K562 (cell line): ENCODE measurements around the gene MTCL3.

Experiments used
- CBX2 ChIP-seq: fragments of 200-600 bp; sonication (generic); IDR thresholded peaks from one replicate; pipeline ENCODE4 v1.6.1; 2012; ENCODE audit warnings: mild to moderate bottlenecking, low read length, inconsistent platforms; ENCODE audit not compliant: insufficient read depth, poor library complexity, severe bottlenecking
- CREB1 ChIP-seq, 2 experiments: sonication (generic) in 1 of 2; formaldehyde crosslinking in 1 of 2; IDR thresholded peaks; 2 replicates each; pipeline versions ENCODE4 v1.6.1 to v1.8.0; 2012 to 2022; ENCODE audit warnings: inconsistent platforms in 1 of 2, mild to moderate bottlenecking in 1 of 2, missing genetic modification reagents in 1 of 2, moderate library complexity in 1 of 2
- EP300 ChIP-seq: IDR thresholded peaks from 2 replicates; pipeline ENCODE4 v1.6.1; 2012; ENCODE audit warnings: low read length, improper control_type of control experiment
- EZH2 ChIP-seq: IDR thresholded peaks from 2 replicates; pipeline ENCODE4 v1.6.1; 2012; ENCODE audit warnings: low read depth, mild to moderate bottlenecking, inconsistent platforms, low read length, borderline replicate concordance
- FIP1L1 ChIP-seq: fragments of 200-400 bp; formaldehyde crosslinking; IDR thresholded peaks from 2 replicates; pipeline ENCODE4 v1.6.1; 2018; ENCODE audit warnings: mild to moderate bottlenecking, low read depth, low read length; ENCODE audit not compliant: poor library complexity, severe bottlenecking
- MAFK ChIP-seq: IDR thresholded peaks from 2 replicates; pipeline ENCODE4 v1.6.1; 2011; ENCODE audit warnings: low read length, improper control_type of control experiment
- NR2C1 ChIP-seq, 2 experiments: fragments of 450-650 bp; IDR thresholded peaks; 2 replicates each; pipeline ENCODE4 v1.6.1; 2017; ENCODE audit warnings: mild to moderate bottlenecking in 2 of 2, antibody characterized with exemption in 1 of 2, inconsistent platforms in 1 of 2, missing compliant biosample characterization in 1 of 2, missing genetic modification characterization in 1 of 2
- POLR2A ChIP-seq: fragments of 450-650 bp; conservative IDR thresholded peaks from 2 replicates; pipeline ENCODE4 v1.6.1; 2016
- POLR2AphosphoS5 ChIP-seq: IDR thresholded peaks from 2 replicates; pipeline ENCODE4 v1.6.1; 2011; ENCODE audit warnings: mild to moderate bottlenecking, low read depth, low read length, moderate library complexity; ENCODE audit not compliant: control insufficient read depth, insufficient read depth
- RFX5 ChIP-seq: IDR thresholded peaks from 2 replicates; pipeline ENCODE4 v1.6.1; 2011; ENCODE audit warnings: low read depth, mild to moderate bottlenecking, improper control_type of control experiment, low read length
- ZNF830 ChIP-seq: fragments of 250-450 bp; sonication (Bioruptor Pico); IDR thresholded peaks from 2 replicates; pipeline ENCODE4 v1.5.0; 2021; ENCODE audit warnings: mild to moderate bottlenecking
- TF ChIP-seq, protein P1 (sequence below), 2 experiments: fragments of 450-650 bp; formaldehyde crosslinking in 1 of 2; IDR thresholded peaks; 2 replicates each; pipeline versions ENCODE4 v1.4.0 to v1.6.1; 2014 to 2020; ENCODE audit warnings: mild to moderate bottlenecking in 2 of 2, borderline replicate concordance in 1 of 2, low read depth in 1 of 2

DNA sequence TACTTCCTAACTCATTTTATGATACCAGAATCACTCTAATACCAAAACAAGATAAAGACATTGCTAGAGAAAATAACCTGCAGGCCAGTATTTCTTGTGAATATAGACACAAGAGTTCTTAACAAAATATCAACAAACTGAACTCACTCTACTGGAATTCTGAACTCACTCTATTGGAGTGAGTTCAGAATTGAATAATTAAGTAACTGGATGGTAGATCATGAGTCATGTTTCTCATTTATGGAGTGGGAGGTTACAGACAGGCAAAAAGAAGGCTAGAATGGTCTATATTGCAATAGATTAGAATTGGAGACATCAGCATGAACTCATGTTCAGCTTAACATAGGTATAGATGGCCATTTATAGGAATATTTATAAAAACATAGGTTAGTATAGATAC is 31.3 kb upstream of the MTCL3 start:
- TF ChIP-seq CREB1 (IDR thresholded peaks at IDR 0.05) (no peak), CREB1 (CRISPR knock-in tag; IDR thresholded peaks at IDR 0.05) (no peak), EZH2 (no peak), FIP1L1 (no peak), POLR2A (no peak), POLR2AphosphoS5 (no peak), MAFK (no peak), CBX2 (no peak), RFX5 (no peak), ZNF830 (no peak), NR2C1 (IDR thresholded peaks at IDR 0.05) (no peak), NR2C1 (tag; IDR thresholded peaks at IDR 0.05) (no peak), EP300 (no peak)
- TF ChIP-seq, protein P1, sequence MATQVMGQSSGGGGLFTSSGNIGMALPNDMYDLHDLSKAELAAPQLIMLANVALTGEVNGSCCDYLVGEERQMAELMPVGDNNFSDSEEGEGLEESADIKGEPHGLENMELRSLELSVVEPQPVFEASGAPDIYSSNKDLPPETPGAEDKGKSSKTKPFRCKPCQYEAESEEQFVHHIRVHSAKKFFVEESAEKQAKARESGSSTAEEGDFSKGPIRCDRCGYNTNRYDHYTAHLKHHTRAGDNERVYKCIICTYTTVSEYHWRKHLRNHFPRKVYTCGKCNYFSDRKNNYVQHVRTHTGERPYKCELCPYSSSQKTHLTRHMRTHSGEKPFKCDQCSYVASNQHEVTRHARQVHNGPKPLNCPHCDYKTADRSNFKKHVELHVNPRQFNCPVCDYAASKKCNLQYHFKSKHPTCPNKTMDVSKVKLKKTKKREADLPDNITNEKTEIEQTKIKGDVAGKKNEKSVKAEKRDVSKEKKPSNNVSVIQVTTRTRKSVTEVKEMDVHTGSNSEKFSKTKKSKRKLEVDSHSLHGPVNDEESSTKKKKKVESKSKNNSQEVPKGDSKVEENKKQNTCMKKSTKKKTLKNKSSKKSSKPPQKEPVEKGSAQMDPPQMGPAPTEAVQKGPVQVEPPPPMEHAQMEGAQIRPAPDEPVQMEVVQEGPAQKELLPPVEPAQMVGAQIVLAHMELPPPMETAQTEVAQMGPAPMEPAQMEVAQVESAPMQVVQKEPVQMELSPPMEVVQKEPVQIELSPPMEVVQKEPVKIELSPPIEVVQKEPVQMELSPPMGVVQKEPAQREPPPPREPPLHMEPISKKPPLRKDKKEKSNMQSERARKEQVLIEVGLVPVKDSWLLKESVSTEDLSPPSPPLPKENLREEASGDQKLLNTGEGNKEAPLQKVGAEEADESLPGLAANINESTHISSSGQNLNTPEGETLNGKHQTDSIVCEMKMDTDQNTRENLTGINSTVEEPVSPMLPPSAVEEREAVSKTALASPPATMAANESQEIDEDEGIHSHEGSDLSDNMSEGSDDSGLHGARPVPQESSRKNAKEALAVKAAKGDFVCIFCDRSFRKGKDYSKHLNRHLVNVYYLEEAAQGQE (IDR thresholded peaks at IDR 0.05; ENCODE audit: borderline replicate concordance) = no peak
- TF ChIP-seq, protein P1 (CRISPR knock-in tag; IDR thresholded peaks at IDR 0.05; ENCODE audit: low read depth) = no peak
